Body of pancreas (tissue), 4 donors: Measurements from ENCODE around the gene TNNC2.

Experiments
- CTCF ChIP-seq, 7 experiments: fragments of 450-650 bp in 4 of 7; fragments of 200-600 bp in 3 of 7; sonication (generic) in 3 of 7; IDR thresholded peaks; one replicate each; pipeline ENCODE4 v1.5.1; 2016 to 2019; ENCODE audit warnings: antibody characterized with exemption in 7 of 7
- POLR2A ChIP-seq, 3 donors: fragments of 450-650 bp; IDR thresholded peaks; one replicate each; pipeline ENCODE4 v1.6.1; 2016; ENCODE audit warnings: antibody characterized with exemption in 3 of 3, mild to moderate bottlenecking in 2 of 3

GRCh38 chr20:45845452-45845851 is 18.3 kb upstream of the TNNC2 start:
- TF ChIP-seq CTCF (IDR thresholded peaks at IDR 0.05), result no peak
- TF ChIP-seq POLR2A (IDR thresholded peaks at IDR 0.05), result no peak
